ENCODE results near the gene PUS1.

GRCh38 chr12:131983026-131983425 is 54.0 kb downstream of the PUS1 start:
- TF ChIP-seq CTCF (IDR thresholded peaks at IDR 0.05) (no peak), POLR2A (IDR thresholded peaks at IDR 0.05; ENCODE audit: low read depth) (no peak), POLR2AphosphoS5 (IDR thresholded peaks at IDR 0.05) (no peak), EP300 (IDR thresholded peaks at IDR 0.05) (no peak)

Measured in esophagus muscularis mucosa (tissue), 4 donors.